Kasumi-1 (cell line): ENCODE results near the gene FOLR2.
A peak's percentile ranks its signal among the peaks of the same experiment; 100 is the strongest.
"Not testable (repeated sequence)": the region's sequence is repeated elsewhere in the genome, so short reads cannot be mapped to it uniquely, and the experiment has no call there.

Experiments
- DNase-seq, 2 experiments: peaks; one replicate each; lab custom pipeline; 2025; lab: John Stamatoyannopoulos, UW

FOLR2 gene

GRCh38 chr11:72206794-72207193 is 9.8 kb upstream of the FOLR2 start:
- DNase-seq = not testable (repeated sequence)

GRCh38 chr11:72208281-72208680 is 8.3 kb upstream of the FOLR2 start:
- no peak for DNase-seq

- DNase-seq = peak; percentile 19 to 44
Observed at GRCh38 chr11:72209101-72209500, 7.5 kb upstream of the FOLR2 start.

GRCh38 chr11:72217841-72218240 is 1.2 kb downstream of the FOLR2 start:
- peak; percentile 79 to 87 for DNase-seq

- DNase-seq = no peak
Observed at GRCh38 chr11:72218251-72218745, 1.7 kb downstream of the FOLR2 start.

- no peak for DNase-seq
Observed at GRCh38 chr11:72220696-72221363, 4.2 kb downstream of the FOLR2 start.

- no peak for DNase-seq
Observed at GRCh38 chr11:72221386-72222075, 4.9 kb downstream of the FOLR2 start.

GRCh38 chr11:72222106-72222891 is 5.7 kb downstream of the FOLR2 start:
- DNase-seq = no peak

GRCh38 chr11:72222907-72223614 is 6.5 kb downstream of the FOLR2 start:
- peak; percentile 96 for DNase-seq

- peak; percentile 33 to 49 for DNase-seq
Observed at GRCh38 chr11:72223615-72224563, 7.3 kb downstream of the FOLR2 start.

GRCh38 chr11:72224564-72225410 is 8.2 kb downstream of the FOLR2 start, which contains the start of gene INPPL1:
Gene INPPL1, plus strand, starts transcription at chr11:72224767. Its CDS starts 218 bp downstream, at chr11:72224985.
- no peak for DNase-seq

GRCh38 chr11:72225411-72225951 is 8.9 kb downstream of the FOLR2 start:
- DNase-seq = peak in 1 of 2 experiments; percentile 20

- no peak for DNase-seq
Observed at GRCh38 chr11:72226701-72227100, 10.1 kb downstream of the FOLR2 start.

GRCh38 chr11:72227316-72228228 is 11.0 kb downstream of the FOLR2 start:
- DNase-seq = no peak

GRCh38 chr11:72228229-72228843 is 11.7 kb downstream of the FOLR2 start:
- DNase-seq = no peak

GRCh38 chr11:72228844-72229231 is 12.2 kb downstream of the FOLR2 start:
- no peak for DNase-seq

- no peak for DNase-seq
Observed at GRCh38 chr11:72229336-72229924, 12.8 kb downstream of the FOLR2 start.
